Gastrocnemius medialis (tissue), 4 donors: Measurements from ENCODE around the gene MRPL40. TPM values are rescaled to one million over a fixed set of nuclear protein-coding genes. Genes with fewer than 3 reads are reported as not detected.

ENCODE experiments used
- ATAC-seq, 2 donors: fragments of 150-250 bp; one replicate each; pipeline ENCODE4 v1.9.1; 2016
- DNase-seq, 2 donors: peaks; one replicate each; pipeline ENCODE4 v3.0.0-alpha.2; 2019
- H3K27ac ChIP-seq, 4 donors: fragments of 200-600 bp; sonication (generic); 1 replicate in 1 of 4; 2 replicates in 3 of 4; pipeline ENCODE4 v1.5.1; 2016 to 2018; ENCODE audit warnings: mild to moderate bottlenecking in 2 of 4, moderate library complexity in 1 of 4
- H3K27me3 ChIP-seq, 3 donors: fragments of 200-600 bp; sonication (generic) in 2 of 3; 1 replicate in 1 of 3; 2 replicates in 2 of 3; pipeline versions ENCODE4 v1.5.1 to v1.6.0; 2016 to 2019; ENCODE audit warnings: mild to moderate bottlenecking in 1 of 3, moderate library complexity in 1 of 3
- H3K36me3 ChIP-seq, 2 donors: fragments of 200-600 bp; sonication (generic) in 1 of 2; one replicate each; pipeline ENCODE4 v1.5.1; 2017 to 2018
- H3K4me1 ChIP-seq, 2 donors: fragments of 200-600 bp; sonication (generic) in 1 of 2; one replicate each; pipeline ENCODE4 v1.5.1; 2016 to 2017; ENCODE audit warnings: mild to moderate bottlenecking in 2 of 2
- H3K4me3 ChIP-seq, 4 donors: fragments of 200-600 bp; sonication (generic) in 3 of 4; 1 replicate in 1 of 4; 2 replicates in 3 of 4; pipeline ENCODE4 v1.5.1; 2016 to 2019; ENCODE audit warnings: mild to moderate bottlenecking in 2 of 4
- H3K9me3 ChIP-seq, 3 donors: fragments of 200-600 bp; sonication (generic) in 2 of 3; 1 replicate in 1 of 3; 2 replicates in 2 of 3; pipeline ENCODE4 v1.5.1; 2016 to 2019
- CTCF ChIP-seq, 5 experiments: fragments of 450-650 bp in 3 of 5; fragments of 200-600 bp in 2 of 5; sonication (generic) in 2 of 5; IDR thresholded peaks in 4 of 5; conservative IDR thresholded peaks in 1 of 5; 1 replicate in 4 of 5; 2 replicates in 1 of 5; pipeline ENCODE4 v1.5.1; 2016 to 2019; ENCODE audit warnings: antibody characterized with exemption in 5 of 5, mild to moderate bottlenecking in 3 of 5, moderate library complexity in 3 of 5
- POLR2A ChIP-seq, 2 donors: fragments of 450-650 bp; IDR thresholded peaks; one replicate each; pipeline ENCODE4 v1.6.1; 2017; ENCODE audit warnings: antibody characterized with exemption in 2 of 2, mild to moderate bottlenecking in 2 of 2, moderate library complexity in 2 of 2
- in situ Hi-C, 4 donors: fragments of 200-750 bp; cut with MboI; loops; one replicate each; pipeline versions ENCODE4 v1.15.0 to v1.8.0; 2017; ENCODE audit warnings: low sequenced_read_pairs in 4 of 4
- intact Hi-C: fragments of 100-400 bp; cut with DNase I; formaldehyde crosslinking; loops from one replicate; pipeline ENCODE4 v1.15.1; 2023; ENCODE audit warnings: low total_unique reads
- total RNA-seq, 4 donors: library from RNA; depleted of rRNA; stranded (reverse); fragments of >200 nt; gene quantifications; one replicate each; pipeline versions ENCODE4 v1.1.0 to v1.2.3, GENCODE V29; 2016

MRPL40 gene
- total RNA-seq, 4 donors from 2014 or later: 53.8 to 75.1 (median 61.5) TPM

GRCh38 chr22:19457828-19458428 lies 25.6 kb downstream of the MRPL40 start:
- no peaks in the 10 kb centered on the region for H3K27me3 ChIP-seq
- peaks cover 0 to 95% of the 10 kb centered on the region in 2 donors for H3K36me3 ChIP-seq
- ATAC-seq (no peak), DNase-seq (no peak)
- in situ Hi-C loops: loop anchor here in 1 of 4 donors (25.0 kb wide), 1 partner anchor 271 kb away; the partner anchor contains the start of gene SLC25A1
- intact Hi-C loops: no loop called here
- H3K4me3 ChIP-seq: no peak overlapping the region
- no peak for TF ChIP-seq CTCF (IDR thresholded peaks at IDR 0.05 in 4 of 5, conservative IDR thresholded peaks at IDR 0.05 in 1 of 5)
- TF ChIP-seq POLR2A (IDR thresholded peaks at IDR 0.05): no peak
- no peak overlapping the region for H3K27ac ChIP-seq
- no peaks in the 10 kb centered on the region for H3K4me1 ChIP-seq
- H3K9me3 ChIP-seq: no peaks in the 10 kb centered on the region

- H3K9me3 ChIP-seq: no peaks in the 10 kb centered on the region
- in situ Hi-C loops: loop anchor here in 1 of 4 donors (25.0 kb wide), 1 partner anchor 273 kb away; the partner anchor contains the start of gene SLC25A1
- no peak overlapping the region for H3K27ac ChIP-seq
- no peak overlapping the region for H3K4me3 ChIP-seq
- peaks cover 0 to 95% of the 10 kb centered on the region in 2 donors for H3K36me3 ChIP-seq
- intact Hi-C loops: no loop called here
- no peaks in the 10 kb centered on the region for H3K27me3 ChIP-seq
- ATAC-seq (no peak), DNase-seq (no peak)
- no peak for TF ChIP-seq POLR2A (IDR thresholded peaks at IDR 0.05)
- no peak for TF ChIP-seq CTCF (IDR thresholded peaks at IDR 0.05 in 4 of 5, conservative IDR thresholded peaks at IDR 0.05 in 1 of 5)
- no peaks in the 10 kb centered on the region for H3K4me1 ChIP-seq
These were observed 27.7 kb downstream of the MRPL40 start for GRCh38 chr22:19460036-19460435.

- ATAC-seq: no peak
- no peaks in the 10 kb centered on the region for H3K4me1 ChIP-seq
- TF ChIP-seq POLR2A (IDR thresholded peaks at IDR 0.05) (no peak), CTCF (IDR thresholded peaks at IDR 0.05 in 4 of 5, conservative IDR thresholded peaks at IDR 0.05 in 1 of 5) (no peak)
- no peaks in the 10 kb centered on the region for H3K9me3 ChIP-seq
- no peaks in the 10 kb centered on the region for H3K27me3 ChIP-seq
- no peak for DNase-seq
- in situ Hi-C loops (loop anchor here in 1 of 4 donors (25.0 kb wide), 1 partner anchor 274 kb away; the partner anchor contains the start of gene SLC25A1), intact Hi-C loops (no loop called here)
- H3K4me3 ChIP-seq: no peak overlapping the region
- peaks cover 0 to 95% of the 10 kb centered on the region in 2 donors for H3K36me3 ChIP-seq
- H3K27ac ChIP-seq: no peak overlapping the region
These were observed 29.2 kb downstream of the MRPL40 start for GRCh38 chr22:19461506-19461905.

- no peak for TF ChIP-seq POLR2A (IDR thresholded peaks at IDR 0.05)
- no peak for TF ChIP-seq CTCF (IDR thresholded peaks at IDR 0.05 in 4 of 5, conservative IDR thresholded peaks at IDR 0.05 in 1 of 5)
- H3K4me1 ChIP-seq: no peaks in the 10 kb centered on the region
- intact Hi-C loops (no loop called here), in situ Hi-C loops (loop anchor here in 1 of 4 donors (25.0 kb wide), 1 partner anchor 276 kb away; the partner anchor contains the start of gene SLC25A1)
- DNase-seq: no peak
- H3K27ac ChIP-seq: no peak overlapping the region
- H3K4me3 ChIP-seq: no peak overlapping the region
- H3K36me3 ChIP-seq: peaks cover 0 to 95% of the 10 kb centered on the region in 2 donors
- ATAC-seq: no peak
- H3K27me3 ChIP-seq: no peaks in the 10 kb centered on the region
- H3K9me3 ChIP-seq: no peaks in the 10 kb centered on the region
These were observed 30.7 kb downstream of the MRPL40 start for GRCh38 chr22:19463008-19463407.
